Epithelial cell of esophagus (primary cell): ENCODE data around the gene ERC2.
A peak's percentile ranks its signal among the peaks of the same experiment; 100 is the strongest.

Experiments
- DNase-seq: peaks from one replicate; pipeline ENCODE4 v3.0.0; 2010; ENCODE audit warnings: low read depth
- H3K4me3 ChIP-seq: 2 replicates; pipeline ENCODE4 v1.5.1; 2011; ENCODE audit warnings: mild to moderate bottlenecking, low read length, control low read depth
- CTCF ChIP-seq: IDR thresholded peaks from 2 replicates; pipeline ENCODE4 v1.5.1; 2011; ENCODE audit warnings: low read depth, mild to moderate bottlenecking, low read length, control low read depth, inconsistent platforms; ENCODE audit not compliant: insufficient read depth; ENCODE audit errors: missing control alignments

ERC2 gene

DNA sequence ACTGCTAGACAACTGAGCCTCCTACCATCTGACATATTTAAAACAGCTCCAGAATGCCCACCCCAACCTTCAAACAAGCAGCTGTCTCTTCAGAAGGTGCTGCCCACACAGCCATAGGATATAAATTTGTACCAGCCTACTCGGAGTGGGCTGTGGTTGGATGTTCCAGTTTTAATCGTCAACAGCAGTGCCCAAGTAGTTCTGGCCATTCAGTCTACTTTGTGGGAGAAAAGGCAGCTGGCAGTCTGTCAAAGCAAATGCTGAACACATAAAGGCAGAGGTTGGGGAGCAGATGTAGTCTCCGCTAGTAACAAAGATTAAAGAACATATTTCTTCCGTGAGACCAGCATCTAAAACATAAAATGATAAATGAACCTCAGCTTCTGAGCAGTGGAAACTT lies 15.9 kb upstream of the ERC2 start:
- no peak for TF ChIP-seq CTCF
- no peak for DNase-seq
- H3K4me3 ChIP-seq, result no peak overlapping the region

DNA sequence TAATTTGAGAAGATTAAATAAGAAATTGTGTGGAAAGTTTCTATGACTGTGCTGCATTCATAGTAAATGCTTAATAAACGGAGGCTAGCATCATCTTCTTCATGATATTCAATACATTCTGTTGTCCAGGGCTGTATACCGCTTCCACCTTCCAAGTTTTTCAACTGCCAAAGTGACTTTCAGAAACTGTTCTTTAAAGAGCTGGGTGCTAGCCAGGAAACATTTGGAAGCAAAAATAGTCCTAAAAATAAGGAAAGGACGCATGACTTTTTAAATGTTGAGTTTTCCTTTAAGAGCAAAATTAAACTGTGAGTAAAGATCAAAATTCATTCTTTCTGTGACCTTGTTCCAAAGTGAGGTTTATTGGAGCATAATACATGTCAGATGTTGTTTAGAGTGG lies 9.4 kb upstream of the ERC2 start:
- H3K4me3 ChIP-seq, result no peak overlapping the region
- no peak for TF ChIP-seq CTCF
- no peak for DNase-seq

DNA sequence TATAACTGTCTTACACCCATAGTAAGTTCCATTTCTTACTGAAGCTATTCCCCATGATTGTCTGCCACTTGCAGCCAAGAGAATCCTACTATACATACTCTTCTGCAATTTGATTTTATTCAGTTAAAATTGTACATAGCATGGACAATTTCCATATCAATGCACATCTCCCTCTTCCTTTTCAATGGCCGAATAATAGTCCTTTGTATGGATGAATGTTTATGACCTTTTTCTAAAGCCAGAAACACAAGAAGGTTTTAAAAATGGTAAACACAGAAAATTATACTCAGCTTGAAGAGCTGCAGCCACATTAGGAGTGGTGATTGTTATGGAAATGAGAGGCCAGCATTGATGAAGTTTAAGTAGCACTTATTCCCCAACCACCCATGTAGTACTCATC lies 8.5 kb upstream of the ERC2 start:
- no peak for TF ChIP-seq CTCF
- no peak for DNase-seq
- H3K4me3 ChIP-seq, result no peak overlapping the region

- no peak for TF ChIP-seq CTCF
- DNase-seq, result no peak
- no peak overlapping the region for H3K4me3 ChIP-seq
These were observed 3.5 kb upstream of the ERC2 start for GRCh38 chr3:56471771-56472170.

- no peak for TF ChIP-seq CTCF
- H3K4me3 ChIP-seq, result no peak overlapping the region
- DNase-seq, result no peak
These were observed 874 bp upstream of the ERC2 start for GRCh38 chr3:56469141-56469540.

- no peak for TF ChIP-seq CTCF
- no peak for DNase-seq
- H3K4me3 ChIP-seq, result peak overlapping the region; percentile 32
These were observed 475 bp downstream of the ERC2 start for GRCh38 chr3:56467801-56468183.

DNA sequence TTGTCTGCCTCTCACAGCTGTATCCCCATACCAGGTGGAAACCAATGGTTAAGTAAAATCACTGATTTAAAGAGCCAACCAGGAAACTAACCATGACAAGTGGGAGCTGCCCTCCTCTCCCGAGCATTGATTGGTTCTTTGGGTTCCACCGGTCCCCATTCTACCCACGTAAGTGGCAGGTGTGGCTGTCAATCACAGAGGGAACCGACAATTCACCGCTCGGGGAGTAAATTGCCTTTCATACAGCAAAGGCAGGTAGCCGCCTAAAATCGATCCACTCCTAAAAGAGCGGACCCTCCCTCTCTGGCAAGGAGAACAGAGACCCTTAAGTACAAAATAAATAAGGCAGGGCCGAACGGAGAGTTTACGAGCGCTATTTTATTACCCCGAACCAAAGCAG lies 1.2 kb downstream of the ERC2 start:
- DNase-seq, result peak; percentile 85
- TF ChIP-seq CTCF, result no peak
- peak overlapping the region; percentile 32 for H3K4me3 ChIP-seq
